Right atrium auricular region (tissue), 2 donors: ENCODE measurements around the gene VHLL. TPM values are rescaled to one million over a fixed set of nuclear protein-coding genes. Genes with fewer than 3 reads are reported as not detected.

Source experiments
- DNase-seq: peaks from one replicate; pipeline ENCODE4 v3.0.0-alpha.2; 2019; ENCODE audit warnings: low spot score
- H3K27ac ChIP-seq, 2 donors: fragments of 200-600 bp; sonication (generic); 1 replicate in 1 of 2; 2 replicates in 1 of 2; pipeline ENCODE4 v1.5.1; 2016 to 2019
- H3K27me3 ChIP-seq, 2 donors: fragments of 200-600 bp; sonication (generic); one replicate each; pipeline versions ENCODE4 v1.5.1 to v1.6.0; 2017 to 2019
- H3K36me3 ChIP-seq: fragments of 200-600 bp; sonication (generic); one replicate; pipeline ENCODE4 v1.5.1; 2016
- H3K4me1 ChIP-seq, 2 donors: fragments of 200-600 bp; sonication (generic); one replicate each; pipeline versions ENCODE4 v1.5.1 to v1.6.0; 2017 to 2019
- H3K4me3 ChIP-seq, 2 donors: fragments of 200-600 bp; sonication (generic); 1 replicate in 1 of 2; 2 replicates in 1 of 2; pipeline ENCODE4 v1.5.1; 2017 to 2019; ENCODE audit warnings: mild to moderate bottlenecking in 1 of 2, moderate library complexity in 1 of 2
- H3K9me3 ChIP-seq, 2 donors: fragments of 200-600 bp; sonication (generic); one replicate each; pipeline ENCODE4 v1.5.1; 2019
- CTCF ChIP-seq, 2 donors: fragments of 200-600 bp; sonication (generic); IDR thresholded peaks; one replicate each; pipeline ENCODE4 v1.5.1; 2019; ENCODE audit warnings: antibody characterized with exemption in 2 of 2
- total RNA-seq, 2 donors: library from RNA; depleted of rRNA; stranded (reverse); fragments of >200 nt; gene quantifications; one replicate each; pipeline ENCODE4 v1.1.0, GENCODE V29; 2016

Gene VHLL
- total RNA-seq, 2 donors from 2014 or later, result not detected

DNA sequence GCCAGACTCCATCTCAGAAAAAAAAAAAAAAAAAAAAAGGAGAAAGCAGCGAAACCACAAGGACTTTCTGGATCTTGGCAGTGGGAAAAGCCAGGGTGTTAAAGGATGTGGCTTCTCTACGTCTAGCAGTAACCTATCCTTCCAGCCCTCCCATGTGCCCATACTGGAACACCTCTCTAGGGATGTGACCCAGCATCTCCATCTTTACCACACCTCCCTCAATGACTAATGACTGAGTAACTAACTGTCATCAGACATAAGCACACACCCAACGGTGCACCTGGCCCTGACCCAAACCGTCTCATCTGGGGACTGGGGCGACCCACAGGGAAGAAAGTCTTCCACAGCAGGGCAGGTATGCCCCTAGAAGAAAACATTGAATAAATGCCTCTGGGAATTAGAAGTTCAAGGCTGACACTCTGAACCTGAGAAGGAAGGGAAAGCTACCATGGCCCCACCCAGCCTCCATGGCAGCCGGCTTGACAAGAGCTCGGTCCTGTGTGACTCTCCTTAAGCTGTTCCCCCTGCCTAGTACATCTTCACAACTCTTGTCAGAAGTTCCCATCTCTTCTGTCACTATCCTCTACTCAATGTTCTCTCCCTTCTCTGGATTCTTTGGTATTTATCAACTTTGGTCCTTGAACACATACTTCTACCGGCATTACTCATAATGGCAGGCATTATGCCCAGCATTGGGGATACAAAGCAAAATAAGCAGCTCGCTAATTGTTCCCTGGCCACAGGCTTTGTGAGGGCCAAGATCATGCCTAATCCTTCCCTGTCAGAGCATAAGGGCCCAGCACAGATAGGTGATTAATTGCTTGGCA lies 36.4 kb downstream of the VHLL start:
- Histone ChIP-seq H3K27ac (no peak overlapping the region), H3K36me3 (peaks cover 92% of the 10 kb centered on the region), H3K4me1 (no peaks in the 10 kb centered on the region), H3K9me3 (no peaks in the 10 kb centered on the region), H3K4me3 (no peak overlapping the region), H3K27me3 (no peaks in the 10 kb centered on the region)
- no peak for DNase-seq
- TF ChIP-seq CTCF (IDR thresholded peaks at IDR 0.05), result no peak

DNA sequence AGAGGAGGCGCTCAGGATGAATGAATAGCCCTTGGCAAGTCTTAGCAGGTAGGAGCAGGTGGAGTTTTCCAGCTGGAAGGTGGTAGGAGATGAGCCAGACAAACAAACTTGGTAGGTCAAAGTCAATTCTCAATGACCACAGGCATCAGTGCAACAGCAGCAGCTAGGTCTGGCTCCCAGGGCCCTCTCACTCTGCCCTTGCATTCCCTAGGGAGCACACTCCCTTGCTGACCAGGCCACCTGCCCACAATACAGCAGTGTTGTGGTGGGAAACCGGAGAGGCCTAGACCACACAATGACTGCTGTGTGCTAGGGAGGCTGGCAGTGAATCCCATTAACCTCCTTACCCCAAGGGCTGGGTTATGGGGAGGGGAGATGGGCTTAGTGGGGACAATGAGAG lies 38.2 kb downstream of the VHLL start:
- no peaks in the 10 kb centered on the region for H3K27me3 ChIP-seq
- H3K9me3 ChIP-seq, result no peaks in the 10 kb centered on the region
- H3K4me3 ChIP-seq, result no peak overlapping the region
- DNase-seq, result no peak
- no peak overlapping the region for H3K27ac ChIP-seq
- H3K4me1 ChIP-seq, result no peaks in the 10 kb centered on the region
- peaks cover 92% of the 10 kb centered on the region for H3K36me3 ChIP-seq
- TF ChIP-seq CTCF (IDR thresholded peaks at IDR 0.05), result no peak

- Histone ChIP-seq H3K36me3 (peaks cover 88% of the 10 kb centered on the region), H3K27me3 (no peaks in the 10 kb centered on the region), H3K27ac (no peak overlapping the region), H3K9me3 (no peaks in the 10 kb centered on the region), H3K4me1 (no peaks in the 10 kb centered on the region), H3K4me3 (no peak overlapping the region)
- no peak for TF ChIP-seq CTCF (IDR thresholded peaks at IDR 0.05)
- no peak for DNase-seq
Measured at GRCh38 chr1:156259805-156260204, 39.3 kb downstream of the VHLL start.

GRCh38 chr1:156258859-156259258 lies 40.2 kb downstream of the VHLL start:
- no peaks in the 10 kb centered on the region for H3K4me1 ChIP-seq
- H3K9me3 ChIP-seq, result no peaks in the 10 kb centered on the region
- no peak overlapping the region for H3K27ac ChIP-seq
- no peak overlapping the region for H3K4me3 ChIP-seq
- H3K27me3 ChIP-seq, result no peaks in the 10 kb centered on the region
- TF ChIP-seq CTCF (IDR thresholded peaks at IDR 0.05), result no peak
- peaks cover 87% of the 10 kb centered on the region for H3K36me3 ChIP-seq
- no peak for DNase-seq

DNA sequence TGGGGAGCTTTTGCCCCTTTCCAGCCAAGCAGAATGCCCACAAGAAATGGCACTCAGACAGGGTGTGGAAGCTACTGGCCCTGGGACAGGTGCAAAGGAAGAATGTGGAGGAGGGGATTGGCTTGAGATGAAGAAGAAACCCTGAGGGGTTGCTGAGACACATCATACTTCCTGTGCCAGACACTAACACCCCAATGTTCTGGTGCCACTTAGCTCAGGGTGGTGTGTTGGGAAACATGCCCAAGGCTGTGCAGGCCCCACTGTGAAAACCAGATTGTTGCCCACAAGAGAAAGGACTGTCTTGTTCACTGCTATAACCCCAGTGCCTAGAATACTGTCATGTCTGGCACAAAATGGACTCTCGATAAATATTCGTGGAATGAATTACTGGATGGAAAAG lies 41.4 kb downstream of the VHLL start:
- no peak for TF ChIP-seq CTCF (IDR thresholded peaks at IDR 0.05)
- Histone ChIP-seq H3K27ac (no peak overlapping the region), H3K27me3 (no peaks in the 10 kb centered on the region), H3K4me1 (no peaks in the 10 kb centered on the region), H3K9me3 (no peaks in the 10 kb centered on the region), H3K4me3 (no peak overlapping the region), H3K36me3 (peaks cover 87% of the 10 kb centered on the region)
- no peak for DNase-seq

DNA sequence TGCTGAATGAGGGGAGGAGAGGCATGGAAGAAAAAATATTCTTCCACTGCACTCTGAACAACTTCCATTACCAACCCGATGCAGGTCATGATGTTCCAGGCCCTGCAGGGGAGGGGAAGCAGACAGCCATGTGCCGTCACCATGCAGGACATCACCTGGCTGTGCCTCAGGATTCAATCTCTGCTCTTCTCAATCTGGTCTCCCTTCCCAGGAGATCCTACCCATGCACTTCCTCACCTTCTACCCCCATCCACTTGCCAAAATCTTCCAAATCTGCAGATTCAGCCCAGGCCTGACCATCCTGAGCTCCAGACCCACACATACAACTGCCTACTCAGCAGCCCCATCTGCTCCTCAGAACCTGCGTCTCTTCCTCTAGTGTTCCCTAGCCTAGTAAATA lies 45.5 kb downstream of the VHLL start:
- Histone ChIP-seq H3K4me1 (peaks cover 0 to 18% of the 10 kb centered on the region in 2 donors), H3K36me3 (peaks cover 86% of the 10 kb centered on the region), H3K27ac (no peak overlapping the region), H3K4me3 (no peak overlapping the region), H3K9me3 (no peaks in the 10 kb centered on the region), H3K27me3 (no peaks in the 10 kb centered on the region)
- TF ChIP-seq CTCF (IDR thresholded peaks at IDR 0.05), result no peak
- no peak for DNase-seq
